Hepatocyte (in vitro differentiated cells): ENCODE data around the gene JMJD7. TPM values are rescaled to one million over a fixed set of nuclear protein-coding genes. Genes with fewer than 3 reads are reported as not detected.

Source experiments
- DNase-seq: peaks from one replicate; pipeline ENCODE4 v3.0.0-alpha.2; 2016; ENCODE audit warnings: low spot score
- H2AFZ ChIP-seq: fragments of 200-600 bp; sonication (generic); 2 replicates; pipeline ENCODE4 v1.6.0; 2016; ENCODE audit warnings: antibody characterized with exemption, mild to moderate bottlenecking
- H3K27ac ChIP-seq: fragments of 200-600 bp; sonication (generic); 2 replicates; pipeline ENCODE4 v1.5.1; 2016; ENCODE audit warnings: mild to moderate bottlenecking
- H3K27me3 ChIP-seq: fragments of 200-600 bp; sonication (generic); 2 replicates; pipeline ENCODE4 v1.6.1; 2016
- H3K36me3 ChIP-seq: fragments of 200-600 bp; sonication (generic); replicated peaks from 2 replicates; pipeline ENCODE4 v1.5.1; 2016; ENCODE audit warnings: low read depth; ENCODE audit not compliant: insufficient read depth
- H3K4me1 ChIP-seq: fragments of 200-600 bp; sonication (generic); 2 replicates; pipeline ENCODE4 v1.5.1; 2016; ENCODE audit warnings: mild to moderate bottlenecking, moderate library complexity; ENCODE audit not compliant: insufficient read depth
- H3K4me2 ChIP-seq: fragments of 200-600 bp; sonication (generic); 2 replicates; pipeline ENCODE4 v1.6.0; 2016
- H3K4me3 ChIP-seq: fragments of 200-600 bp; sonication (generic); 2 replicates; pipeline ENCODE4 v1.5.1; 2016; ENCODE audit warnings: mild to moderate bottlenecking
- H3K79me2 ChIP-seq: fragments of 200-600 bp; sonication (generic); 2 replicates; pipeline ENCODE4 v1.6.0; 2017; ENCODE audit warnings: mild to moderate bottlenecking
- H3K9me2 ChIP-seq: fragments of 200-600 bp; sonication (generic); replicated peaks from 2 replicates; pipeline ENCODE4 v1.6.0; 2017; ENCODE audit warnings: mild to moderate bottlenecking; ENCODE audit not compliant: insufficient read depth
- H3K9me3 ChIP-seq: fragments of 200-600 bp; sonication (generic); 2 replicates; pipeline ENCODE4 v1.5.1; 2016; ENCODE audit warnings: low read depth, mild to moderate bottlenecking
- H4K20me1 ChIP-seq: fragments of 200-600 bp; sonication (generic); 2 replicates; pipeline ENCODE4 v1.6.0; 2016; ENCODE audit warnings: mild to moderate bottlenecking; ENCODE audit not compliant: insufficient read depth, poor library complexity, severe bottlenecking
- CTCF ChIP-seq: fragments of 200-600 bp; sonication (generic); IDR thresholded peaks from 2 replicates; pipeline ENCODE4 v1.5.1; 2016; ENCODE audit warnings: antibody characterized with exemption, mild to moderate bottlenecking; ENCODE audit not compliant: poor library complexity
- EZH2 ChIP-seq: fragments of 200-600 bp; sonication (generic); IDR thresholded peaks from 2 replicates; pipeline ENCODE4 v1.6.1; 2016; ENCODE audit warnings: antibody characterized with exemption, mild to moderate bottlenecking, borderline replicate concordance
- EZH2phosphoT487 ChIP-seq: fragments of 200-600 bp; sonication (generic); IDR thresholded peaks from one replicate; pipeline ENCODE4 v1.6.1; 2018; ENCODE audit warnings: antibody characterized with exemption, mild to moderate bottlenecking, low read depth, moderate library complexity; ENCODE audit not compliant: unreplicated experiment, severe bottlenecking
- WGBS: methylation state at CpG from one replicate; pipeline ENCODE4 v1.1.6; 2016; ENCODE audit warnings: low lambda C conversion rate; ENCODE audit errors: missing lambda C conversion rate; 5-methylcytosine and 5-hydroxymethylcytosine counted together
- polyA plus RNA-seq: library from polyadenylated mRNA; unstranded; fragments of >200 nt; fragmentation: Nextera tagmentation; extraction: Ambion mirVana; gene quantifications from 2 replicates; pipeline ENCODE4 v1.2.1, GENCODE V29; 2016
- total RNA-seq: library from RNA; depleted of rRNA; stranded (reverse); fragments of >200 nt; gene quantifications from 2 replicates; pipeline ENCODE4 v1.2.3, GENCODE V29; 2014

Gene JMJD7
- total and polyA plus RNA-seq, 2 experiments from 2014 or later, result 9.9 to 14.1 TPM

- H2AFZ ChIP-seq, result no peak overlapping the region
- H4K20me1 ChIP-seq, result no peaks in the 10 kb centered on the region
- no peaks in the 10 kb centered on the region for H3K27me3 ChIP-seq
- TF ChIP-seq EZH2phosphoT487 (no peak), CTCF (no peak), EZH2 (no peak)
- no peak overlapping the region for H3K4me2 ChIP-seq
- H3K36me3 ChIP-seq, result no peaks in the 10 kb centered on the region
- no peaks in the 10 kb centered on the region for H3K9me3 ChIP-seq
- H3K9me2 ChIP-seq, result no peaks in the 10 kb centered on the region
- peaks cover 2% of the 10 kb centered on the region for H3K4me1 ChIP-seq
- H3K4me3 ChIP-seq, result no peak overlapping the region
- H3K27ac ChIP-seq, result no peak overlapping the region
- WGBS, result 85% methylated on average over 9 of the region's 12 CpGs
- H3K79me2 ChIP-seq, result no peaks in the 10 kb centered on the region
- DNase-seq, result no peak
Measured at GRCh38 chr15:41876689-41877088, 48.8 kb downstream of the JMJD7 start.

GRCh38 chr15:41877631-41878354 lies 49.9 kb downstream of the JMJD7 start:
- H3K4me2 ChIP-seq, result no peak overlapping the region
- no peaks in the 10 kb centered on the region for H3K79me2 ChIP-seq
- no peaks in the 10 kb centered on the region for H4K20me1 ChIP-seq
- no peak for DNase-seq
- 81% methylated on average over 13 of the region's 13 CpGs for WGBS
- H3K9me3 ChIP-seq, result no peaks in the 10 kb centered on the region
- no peak overlapping the region for H3K27ac ChIP-seq
- TF ChIP-seq EZH2 (no peak), CTCF (no peak), EZH2phosphoT487 (no peak)
- no peaks in the 10 kb centered on the region for H3K27me3 ChIP-seq
- no peak overlapping the region for H2AFZ ChIP-seq
- peaks cover 13% of the 10 kb centered on the region for H3K4me1 ChIP-seq
- no peaks in the 10 kb centered on the region for H3K9me2 ChIP-seq
- H3K4me3 ChIP-seq, result no peak overlapping the region
- H3K36me3 ChIP-seq, result no peaks in the 10 kb centered on the region

- H3K27ac ChIP-seq, result no peak overlapping the region
- no peak overlapping the region for H3K4me2 ChIP-seq
- H3K9me2 ChIP-seq, result no peaks in the 10 kb centered on the region
- 94% methylated on average over 10 of the region's 10 CpGs for WGBS
- no peaks in the 10 kb centered on the region for H3K36me3 ChIP-seq
- H3K79me2 ChIP-seq, result no peaks in the 10 kb centered on the region
- TF ChIP-seq CTCF, result no peak
- no peak for TF ChIP-seq EZH2phosphoT487
- TF ChIP-seq EZH2, result no peak
- peaks cover 13% of the 10 kb centered on the region for H3K4me1 ChIP-seq
- no peak overlapping the region for H3K4me3 ChIP-seq
- no peak overlapping the region for H2AFZ ChIP-seq
- no peak for DNase-seq
- no peaks in the 10 kb centered on the region for H4K20me1 ChIP-seq
- H3K27me3 ChIP-seq, result no peaks in the 10 kb centered on the region
- no peaks in the 10 kb centered on the region for H3K9me3 ChIP-seq
Measured at GRCh38 chr15:41878355-41878699, 50.4 kb downstream of the JMJD7 start.
